ENCODE results near the gene CACNA1B.

The CACNA1B gene

GRCh38 chr9:137978262-137978714, 100.7 kb downstream of the CACNA1B start:
- no peak for DNase-seq (ENCODE audit: low read depth in 2 of 3, low spot score in 1 of 3)

- no peak for DNase-seq (ENCODE audit: low read depth in 2 of 3, low spot score in 1 of 3)
These were observed 104.6 kb downstream of the CACNA1B start for GRCh38 chr9:137982200-137982599.

GRCh38 chr9:137984005-137984404, 106.4 kb downstream of the CACNA1B start:
- DNase-seq (ENCODE audit: low read depth in 2 of 3, low spot score in 1 of 3) = no peak

GRCh38 chr9:137984520-137985257, 107.1 kb downstream of the CACNA1B start:
- no peak for DNase-seq (ENCODE audit: low read depth in 2 of 3, low spot score in 1 of 3)

- DNase-seq (ENCODE audit: low read depth in 2 of 3, low spot score in 1 of 3) = no peak
These were observed 108.1 kb downstream of the CACNA1B start for GRCh38 chr9:137985637-137986071.

GRCh38 chr9:137986268-137987099, 108.9 kb downstream of the CACNA1B start:
- no peak for DNase-seq (ENCODE audit: low read depth in 2 of 3, low spot score in 1 of 3)

GRCh38 chr9:137987244-137988030, 109.9 kb downstream of the CACNA1B start:
- DNase-seq (ENCODE audit: low read depth in 2 of 3, low spot score in 1 of 3) = no peak

GRCh38 chr9:137988051-137988450, 110.5 kb downstream of the CACNA1B start:
- no peak for DNase-seq (ENCODE audit: low read depth in 2 of 3, low spot score in 1 of 3)

- DNase-seq (ENCODE audit: low read depth in 2 of 3, low spot score in 1 of 3) = no peak
These were observed 111.1 kb downstream of the CACNA1B start for GRCh38 chr9:137988701-137989100.

- no peak for DNase-seq (ENCODE audit: low read depth in 2 of 3, low spot score in 1 of 3)
These were observed 111.6 kb downstream of the CACNA1B start for GRCh38 chr9:137989156-137989555.

- DNase-seq (ENCODE audit: low read depth in 2 of 3, low spot score in 1 of 3) = no peak
These were observed 112.6 kb downstream of the CACNA1B start for GRCh38 chr9:137989999-137990715.

GRCh38 chr9:138003485-138004190, 126.1 kb downstream of the CACNA1B start:
- no peak for DNase-seq (ENCODE audit: low read depth in 2 of 3, low spot score in 1 of 3)

- DNase-seq (ENCODE audit: low read depth in 2 of 3, low spot score in 1 of 3) = no peak
These were observed 129.1 kb downstream of the CACNA1B start for GRCh38 chr9:138006576-138007233.

GRCh38 chr9:138007566-138007917, 130.0 kb downstream of the CACNA1B start:
- DNase-seq (ENCODE audit: low read depth in 2 of 3, low spot score in 1 of 3) = no peak

GRCh38 chr9:138007918-138008841, 130.6 kb downstream of the CACNA1B start:
- no peak for DNase-seq (ENCODE audit: low read depth in 2 of 3, low spot score in 1 of 3)

GRCh38 chr9:138009016-138009802, 131.6 kb downstream of the CACNA1B start:
- no peak for DNase-seq (ENCODE audit: low read depth in 2 of 3, low spot score in 1 of 3)

- DNase-seq (ENCODE audit: low read depth in 2 of 3, low spot score in 1 of 3) = no peak
These were observed 132.5 kb downstream of the CACNA1B start for GRCh38 chr9:138009803-138010690.

Data from stimulated activated CD4-positive, alpha-beta T cell treated with anti-CD3 and anti-CD28 coated beads, Interleukin-12 subunit alpha, Interleukin-12 subunit beta, amount 100 ng/mL, for 48 hours (primary cell).